ENCODE results near the gene LSM7.

The LSM7 gene

DNA sequence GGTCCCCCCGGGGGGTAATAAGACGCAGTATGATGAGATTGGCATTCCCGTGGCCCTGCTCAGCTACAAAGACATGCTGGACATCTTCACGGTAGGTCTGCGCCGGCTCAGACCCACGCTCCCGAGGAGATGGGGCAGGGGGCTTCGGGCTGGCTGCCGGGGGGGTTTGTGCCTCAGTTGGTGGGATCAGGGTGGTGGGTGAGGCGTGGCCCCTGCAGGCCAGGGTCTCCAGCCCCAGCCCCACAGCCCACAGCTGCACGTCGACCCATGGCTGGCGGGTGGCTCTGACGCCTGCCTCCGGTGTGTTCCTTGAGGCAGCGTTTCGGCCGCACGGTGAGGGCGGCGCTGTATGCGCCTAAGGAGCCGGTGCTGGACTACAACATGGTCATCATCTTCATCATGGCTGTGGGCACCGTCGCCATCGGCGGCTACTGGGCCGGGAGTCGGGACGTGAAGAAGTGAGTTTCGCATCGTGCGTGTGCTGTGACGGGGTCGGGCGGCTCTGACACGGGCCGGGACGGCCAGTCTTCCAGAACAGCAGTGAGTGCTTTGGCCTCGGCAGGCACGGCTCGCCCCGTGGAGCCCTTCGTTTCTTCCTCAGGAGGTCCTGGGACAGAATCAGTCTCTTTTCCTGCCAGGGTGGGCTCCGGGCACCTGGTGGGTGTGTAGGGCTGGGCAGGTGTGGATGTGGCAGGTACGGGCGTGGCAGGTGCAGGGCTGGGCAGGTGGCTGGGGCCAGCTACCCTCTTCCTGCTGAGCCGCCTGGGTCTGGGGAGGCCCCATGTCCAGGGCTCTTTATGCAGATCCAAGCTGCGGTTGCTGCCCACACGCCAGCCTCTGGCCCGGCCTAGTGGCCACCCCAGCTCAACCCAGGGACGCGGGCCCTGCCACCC, 10.6 kb upstream of the LSM7 start:
- Histone ChIP-seq H2AFZ (ENCODE audit: low read length) (no peak overlapping the region), H2BK120ac (ENCODE audit: low read depth, low read length) (no peak overlapping the region), H3K4me1 (ENCODE audit: control insufficient read depth in 2 of 2, insufficient read depth in 1 of 2, low read depth in 1 of 2, low read length in 2 of 2) (peaks cover 12 to 14% of the 10 kb centered on the region in 2 donors), H3K23ac (ENCODE audit: low read depth, low read length, poor library complexity) (peak overlapping the region; percentile 31), H3K27ac (replicated peaks; ENCODE audit: low read length) (no peak overlapping the region), H2AK5ac (ENCODE audit: low read depth, low read length) (peak overlapping the region; percentile 37), H2BK5ac (ENCODE audit: low read length) (peak overlapping the region; percentile 75), H3K9ac (ENCODE audit: low read depth, low read length, poor library complexity) (no peak overlapping the region), H3K4ac (ENCODE audit: low read length) (peak overlapping the region; percentile 37), H2BK12ac (ENCODE audit: low read length) (no peak overlapping the region), H3K18ac (ENCODE audit: low read length) (no peak overlapping the region), H3K14ac (ENCODE audit: low read length) (no peak overlapping the region), H4K91ac (ENCODE audit: low read depth, low read length, poor library complexity) (no peak overlapping the region), H3K9me3 (replicated peaks in 1 of 2; ENCODE audit: control insufficient read depth in 2 of 2, insufficient read depth in 1 of 2, low read depth in 1 of 2, low read length in 2 of 2) (peaks cover 0 to 8% of the 10 kb centered on the region in 2 donors), H3K79me1 (ENCODE audit: low read depth, low read length) (peaks cover 44% of the 10 kb centered on the region), H4K8ac (ENCODE audit: low read depth, low read length) (no peak overlapping the region), H3K4me3 (ENCODE audit: low read length in 2 of 2) (no peak overlapping the region), H2BK15ac (ENCODE audit: low read length) (no peak overlapping the region), H3K4me2 (ENCODE audit: insufficient read depth, low read length, poor library complexity, severe bottlenecking) (no peak overlapping the region), H3K27me3 (ENCODE audit: control insufficient read depth in 3 of 3, insufficient read depth in 3 of 3, low read depth in 1 of 3, low read length in 3 of 3) (no peaks in the 10 kb centered on the region), H3K36me3 (replicated peaks in 1 of 2; ENCODE audit: control insufficient read depth in 2 of 2, insufficient read depth in 2 of 2, low read length in 2 of 2) (peaks cover 16 to 47% of the 10 kb centered on the region in 2 donors)
- no CpG with 5 or more reads among the region's 54 CpGs for WGBS, 2 donors (ENCODE audit: extremely low coverage in 2 of 2, insufficient read length in 2 of 2, insufficient replicate concordance in 1 of 2)
- DNase-seq (ENCODE audit: low spot score): no peak

DNA sequence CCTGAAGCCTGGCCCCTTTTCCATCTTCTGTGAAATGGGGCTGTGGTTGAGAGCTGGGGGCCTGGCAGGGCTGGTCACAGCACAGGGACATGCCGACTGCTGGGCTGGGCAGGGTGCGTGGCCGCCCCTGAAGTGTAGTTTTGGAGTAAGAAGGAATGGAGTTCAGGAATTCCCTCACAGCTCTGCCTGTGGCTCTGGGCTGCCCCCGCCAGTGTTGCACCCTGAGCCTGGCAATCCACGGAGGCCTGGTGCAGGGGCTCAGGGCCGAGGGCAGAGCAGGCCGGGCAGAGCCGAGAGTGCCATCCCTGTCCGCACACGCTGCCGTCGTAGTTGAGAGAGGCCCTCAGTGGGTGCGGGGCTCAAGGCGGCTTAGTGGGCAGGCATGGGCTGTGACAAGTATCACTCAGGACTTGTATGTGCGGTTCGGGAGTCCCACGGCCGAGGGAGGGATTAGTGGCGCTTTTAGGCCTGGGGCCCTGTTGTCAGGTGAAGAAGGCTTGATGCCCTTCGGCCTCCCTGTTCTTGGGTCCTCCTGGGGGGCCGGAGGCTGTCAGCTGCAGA, 9.7 kb upstream of the LSM7 start:
- H3K4me2 ChIP-seq (ENCODE audit: insufficient read depth, low read length, poor library complexity, severe bottlenecking): no peak overlapping the region
- no peak overlapping the region for H3K4me3 ChIP-seq (ENCODE audit: low read length in 2 of 2)
- no peak overlapping the region for H3K18ac ChIP-seq (ENCODE audit: low read length)
- DNase-seq (ENCODE audit: low spot score): no peak
- no peak overlapping the region for H3K14ac ChIP-seq (ENCODE audit: low read length)
- no peak overlapping the region for H2BK15ac ChIP-seq (ENCODE audit: low read length)
- no peak overlapping the region for H2AFZ ChIP-seq (ENCODE audit: low read length)
- H3K9ac ChIP-seq (ENCODE audit: low read depth, low read length, poor library complexity): no peak overlapping the region
- H2BK5ac ChIP-seq (ENCODE audit: low read length): peak overlapping the region; percentile 11
- H3K27ac ChIP-seq (replicated peaks; ENCODE audit: low read length): no peak overlapping the region
- H3K23ac ChIP-seq (ENCODE audit: low read depth, low read length, poor library complexity): peak overlapping the region; percentile 20
- H3K79me1 ChIP-seq (ENCODE audit: low read depth, low read length): peaks cover 40% of the 10 kb centered on the region
- H3K4me1 ChIP-seq (ENCODE audit: control insufficient read depth in 2 of 2, insufficient read depth in 1 of 2, low read depth in 1 of 2, low read length in 2 of 2): peaks cover 12 to 14% of the 10 kb centered on the region in 2 donors
- H2AK5ac ChIP-seq (ENCODE audit: low read depth, low read length): peak overlapping the region; percentile 48
- no peak overlapping the region for H2BK120ac ChIP-seq (ENCODE audit: low read depth, low read length)
- peaks cover 0 to 8% of the 10 kb centered on the region in 2 donors for H3K9me3 ChIP-seq (replicated peaks in 1 of 2; ENCODE audit: control insufficient read depth in 2 of 2, insufficient read depth in 1 of 2, low read depth in 1 of 2, low read length in 2 of 2)
- WGBS, 2 donors (ENCODE audit: extremely low coverage in 2 of 2, insufficient read length in 2 of 2, insufficient replicate concordance in 1 of 2): no CpG with 5 or more reads among the region's 21 CpGs
- no peaks in the 10 kb centered on the region for H3K27me3 ChIP-seq (ENCODE audit: control insufficient read depth in 3 of 3, insufficient read depth in 3 of 3, low read depth in 1 of 3, low read length in 3 of 3)
- no peak overlapping the region for H4K91ac ChIP-seq (ENCODE audit: low read depth, low read length, poor library complexity)
- no peak overlapping the region for H2BK12ac ChIP-seq (ENCODE audit: low read length)
- no peak overlapping the region for H4K8ac ChIP-seq (ENCODE audit: low read depth, low read length)
- peaks cover 15 to 45% of the 10 kb centered on the region in 2 donors for H3K36me3 ChIP-seq (replicated peaks in 1 of 2; ENCODE audit: control insufficient read depth in 2 of 2, insufficient read depth in 2 of 2, low read length in 2 of 2)
- H3K4ac ChIP-seq (ENCODE audit: low read length): no peak overlapping the region

DNA sequence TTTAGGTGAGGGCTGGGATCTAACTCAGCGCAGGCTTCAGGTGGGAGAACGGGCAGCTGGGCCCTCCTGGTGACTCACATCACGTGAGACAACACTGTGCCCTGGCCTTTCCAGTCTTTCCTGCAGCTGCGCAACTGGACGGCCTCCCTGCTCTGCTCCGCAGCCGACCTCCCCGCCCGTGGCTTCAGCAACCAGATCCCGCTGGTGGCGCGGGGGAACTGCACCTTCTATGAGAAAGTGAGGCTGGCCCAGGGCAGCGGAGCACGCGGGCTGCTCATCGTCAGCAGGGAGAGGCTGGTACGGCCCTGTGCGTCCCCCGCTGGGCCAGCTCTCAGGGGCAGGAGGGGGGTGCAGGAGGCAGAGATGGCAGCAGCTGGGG, 8.9 kb upstream of the LSM7 start:
- no peaks in the 10 kb centered on the region for H3K27me3 ChIP-seq (ENCODE audit: control insufficient read depth in 3 of 3, insufficient read depth in 3 of 3, low read depth in 1 of 3, low read length in 3 of 3)
- H2AFZ ChIP-seq (ENCODE audit: low read length): no peak overlapping the region
- H3K4ac ChIP-seq (ENCODE audit: low read length): peak overlapping the region; percentile 84
- peak overlapping the region; percentile 89 for H3K9ac ChIP-seq (ENCODE audit: low read depth, low read length, poor library complexity)
- peaks cover 0 to 8% of the 10 kb centered on the region in 2 donors for H3K9me3 ChIP-seq (replicated peaks in 1 of 2; ENCODE audit: control insufficient read depth in 2 of 2, insufficient read depth in 1 of 2, low read depth in 1 of 2, low read length in 2 of 2)
- H2BK15ac ChIP-seq (ENCODE audit: low read length): no peak overlapping the region
- H4K8ac ChIP-seq (ENCODE audit: low read depth, low read length): no peak overlapping the region
- H3K23ac ChIP-seq (ENCODE audit: low read depth, low read length, poor library complexity): peak overlapping the region; percentile 43
- peaks cover 12 to 14% of the 10 kb centered on the region in 2 donors for H3K4me1 ChIP-seq (ENCODE audit: control insufficient read depth in 2 of 2, insufficient read depth in 1 of 2, low read depth in 1 of 2, low read length in 2 of 2)
- DNase-seq (ENCODE audit: low spot score): peak; percentile 52
- H3K14ac ChIP-seq (ENCODE audit: low read length): peak overlapping the region; percentile 95
- no peak overlapping the region for H2BK12ac ChIP-seq (ENCODE audit: low read length)
- peak overlapping the region; percentile 97 for H3K18ac ChIP-seq (ENCODE audit: low read length)
- no peak overlapping the region for H3K4me2 ChIP-seq (ENCODE audit: insufficient read depth, low read length, poor library complexity, severe bottlenecking)
- H3K79me1 ChIP-seq (ENCODE audit: low read depth, low read length): peaks cover 40% of the 10 kb centered on the region
- no CpG with 5 or more reads among the region's 19 CpGs for WGBS, 2 donors (ENCODE audit: extremely low coverage in 2 of 2, insufficient read length in 2 of 2, insufficient replicate concordance in 1 of 2)
- H3K27ac ChIP-seq (replicated peaks; ENCODE audit: low read length): peak overlapping the region; percentile 79
- H3K4me3 ChIP-seq (ENCODE audit: low read length in 2 of 2): no peak overlapping the region
- H2BK120ac ChIP-seq (ENCODE audit: low read depth, low read length): peak overlapping the region; percentile 19
- peaks cover 13 to 41% of the 10 kb centered on the region in 2 donors for H3K36me3 ChIP-seq (replicated peaks in 1 of 2; ENCODE audit: control insufficient read depth in 2 of 2, insufficient read depth in 2 of 2, low read length in 2 of 2)
- H4K91ac ChIP-seq (ENCODE audit: low read depth, low read length, poor library complexity): no peak overlapping the region
- peak overlapping the region; percentile 95 for H2AK5ac ChIP-seq (ENCODE audit: low read depth, low read length)
- peak overlapping the region; percentile 90 for H2BK5ac ChIP-seq (ENCODE audit: low read length)

All from neuronal stem cell (in vitro differentiated cells).